ENCODE measurements around the gene TM6SF1. TPM values are rescaled to one million over a fixed set of nuclear protein-coding genes. Genes with fewer than 3 reads are reported as not detected.

The TM6SF1 gene
- total RNA-seq, 1 donor from 2014 or later, result 2.1 TPM

GRCh38 chr15:83185561-83185960 lies 78.1 kb downstream of the TM6SF1 start:
- Histone ChIP-seq H3K9me3 (ENCODE audit: insufficient read depth, low read depth, low read length) (no peaks in the 10 kb centered on the region), H3K27me3 (ENCODE audit: insufficient read depth, low read length) (no peaks in the 10 kb centered on the region), H3K36me3 (ENCODE audit: insufficient read depth, low read length) (no peaks in the 10 kb centered on the region), H3K4me2 (ENCODE audit: low read length) (no peak overlapping the region), H4K20me1 (ENCODE audit: insufficient read depth, low read length) (peaks cover 66% of the 10 kb centered on the region), H3K9ac (ENCODE audit: low read length) (no peak overlapping the region), H3K4me3 (ENCODE audit: insufficient read depth, low read depth, low read length) (no peak overlapping the region), H3K27ac (ENCODE audit: low read depth, low read length) (no peak overlapping the region), H3K79me2 (ENCODE audit: insufficient read depth, low read length) (peaks cover 92% of the 10 kb centered on the region), H2AFZ (ENCODE audit: low read depth, low read length) (no peak overlapping the region), H3K4me1 (ENCODE audit: insufficient read depth, low read length) (no peaks in the 10 kb centered on the region)
- no peaks in the 10 kb centered on the region for H3K4me1 Mint-ChIP-seq (ENCODE audit: low read depth, unreplicated experiment)
- no peak overlapping the region for H3K4me3 Mint-ChIP-seq (ENCODE audit: unreplicated experiment)
- no peak overlapping the region for H3K27ac Mint-ChIP-seq (ENCODE audit: unreplicated experiment)
- DNase-seq (ENCODE audit: low read depth), result no peak
- H3K36me3 Mint-ChIP-seq (ENCODE audit: low read depth, unreplicated experiment), result peaks cover 9% of the 10 kb centered on the region
- no peak for FAIRE-seq
- no peaks in the 10 kb centered on the region for H3K9me3 Mint-ChIP-seq (ENCODE audit: unreplicated experiment)
- no peaks in the 10 kb centered on the region for H3K27me3 Mint-ChIP-seq (ENCODE audit: low read depth, unreplicated experiment)
- TF ChIP-seq, protein P1, sequence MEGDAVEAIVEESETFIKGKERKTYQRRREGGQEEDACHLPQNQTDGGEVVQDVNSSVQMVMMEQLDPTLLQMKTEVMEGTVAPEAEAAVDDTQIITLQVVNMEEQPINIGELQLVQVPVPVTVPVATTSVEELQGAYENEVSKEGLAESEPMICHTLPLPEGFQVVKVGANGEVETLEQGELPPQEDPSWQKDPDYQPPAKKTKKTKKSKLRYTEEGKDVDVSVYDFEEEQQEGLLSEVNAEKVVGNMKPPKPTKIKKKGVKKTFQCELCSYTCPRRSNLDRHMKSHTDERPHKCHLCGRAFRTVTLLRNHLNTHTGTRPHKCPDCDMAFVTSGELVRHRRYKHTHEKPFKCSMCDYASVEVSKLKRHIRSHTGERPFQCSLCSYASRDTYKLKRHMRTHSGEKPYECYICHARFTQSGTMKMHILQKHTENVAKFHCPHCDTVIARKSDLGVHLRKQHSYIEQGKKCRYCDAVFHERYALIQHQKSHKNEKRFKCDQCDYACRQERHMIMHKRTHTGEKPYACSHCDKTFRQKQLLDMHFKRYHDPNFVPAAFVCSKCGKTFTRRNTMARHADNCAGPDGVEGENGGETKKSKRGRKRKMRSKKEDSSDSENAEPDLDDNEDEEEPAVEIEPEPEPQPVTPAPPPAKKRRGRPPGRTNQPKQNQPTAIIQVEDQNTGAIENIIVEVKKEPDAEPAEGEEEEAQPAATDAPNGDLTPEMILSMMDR (IDR thresholded peaks at IDR 0.05; ENCODE audit: insufficient read depth, low read depth, low read length), result no peak
- no peak for TF ChIP-seq EZH2 (IDR thresholded peaks at IDR 0.05; ENCODE audit: insufficient read depth, low read length)

Small RNA genes lying within 50 kb of the gene (microRNA-seq; reads per million reads assigned to microRNA genes)
- gene MIR4515, result not detected

Other genes with a start within 250 kb of the TM6SF1 start
- 12.2 and 16.6 TPM in 2 replicates for gene HOMER2, start 154.9 kb upstream of the TM6SF1 start, total RNA-seq
- 44.4 and 44.7 TPM in 2 replicates for gene RAMAC, start 121.4 kb upstream of the TM6SF1 start, total RNA-seq
- 15.3 and 18.1 TPM in 2 replicates for gene C15orf40, start 96.0 kb upstream of the TM6SF1 start, total RNA-seq
- 60.3 and 61.1 TPM in 2 replicates for gene BTBD1, start 40.4 kb upstream of the TM6SF1 start, total RNA-seq
- 72.9 and 91.9 TPM in 2 replicates for gene HDGFL3, start 100.2 kb downstream of the TM6SF1 start, total RNA-seq
- 9.3 and 13.7 TPM in 2 replicates for gene BNC1, start 177.0 kb downstream of the TM6SF1 start, total RNA-seq

Data from astrocyte (in vitro differentiated cells and primary cell).